ENCODE results near the gene GABARAP. TPM values are rescaled to one million over a fixed set of nuclear protein-coding genes. Genes with fewer than 3 reads are reported as not detected.
A peak's percentile ranks its signal among the peaks of the same experiment; 100 is the strongest.

GABARAP gene
- total and polyA plus RNA-seq, 2 of the 13 experiments (the other 11 are each of a cell fraction or from before 2014, with no cell fraction given), result 161 to 310 TPM

DNA sequence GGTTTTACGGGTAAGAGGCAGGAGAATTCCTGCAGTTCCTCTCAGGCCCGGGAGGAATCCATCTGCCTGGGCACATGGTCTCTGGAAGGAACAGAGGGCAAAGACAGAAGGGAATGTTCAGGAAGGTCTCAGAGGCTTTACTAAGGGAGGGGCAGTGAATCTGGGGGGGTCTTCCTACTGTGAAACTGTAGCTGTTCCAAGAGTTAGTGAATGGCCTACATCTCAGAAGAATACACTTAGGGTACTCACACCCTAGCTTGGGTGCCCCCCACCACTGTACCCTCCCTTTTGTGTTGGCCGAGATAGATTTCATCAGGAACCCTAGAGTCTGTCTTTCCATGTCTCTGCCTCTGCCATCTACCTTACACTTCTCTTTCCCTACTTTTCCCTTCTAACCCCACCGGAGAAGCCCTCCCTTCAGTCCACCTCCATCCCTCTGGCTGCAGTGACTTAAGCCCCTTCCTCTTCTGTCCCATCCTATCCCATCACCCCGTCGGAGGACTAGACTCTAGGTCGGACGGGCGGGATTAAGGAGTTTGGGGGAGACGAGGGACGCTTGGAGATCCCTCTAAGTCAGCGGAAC is 22.9 kb downstream of the GABARAP start (continued):
- TF ChIP-seq CSRNP2 (CRISPR knock-in tag; conservative IDR thresholded peaks at IDR 0.05; ENCODE audit: low read depth) (no peak), YEATS4 (CRISPR knock-in tag; IDR thresholded peaks at IDR 0.05; ENCODE audit: borderline replicate concordance) (no peak), FLYWCH1 (CRISPR knock-in tag; IDR thresholded peaks at IDR 0.05) (peak; percentile 30; the same call in 1 of the 2 replicates), MEF2D (CRISPR knock-in tag; IDR thresholded peaks at IDR 0.05) (peak; percentile 77; the same call in 1 of the 2 replicates), ZFP82 (CRISPR knock-in tag; IDR thresholded peaks at IDR 0.05; ENCODE audit: borderline replicate concordance) (0 out of 2 replicates have a peak, but pooled peaks have one; percentile 49), NFKBIZ (CRISPR knock-in tag; IDR thresholded peaks at IDR 0.05) (no peak; the same call in 1 of the 2 replicates), ZNF446 (CRISPR knock-in tag; IDR thresholded peaks at IDR 0.05) (0 out of 2 replicates have a peak, but pooled peaks have one; percentile 2), ZFP90 (CRISPR knock-in tag; IDR thresholded peaks at IDR 0.05; ENCODE audit: borderline replicate concordance) (0 out of 2 replicates have a peak, but pooled peaks have one; percentile 63), ZNF18 (CRISPR knock-in tag; IDR thresholded peaks at IDR 0.05; ENCODE audit: insufficient replicate concordance) (peak; percentile 69), ZNF441 (CRISPR knock-in tag; IDR thresholded peaks at IDR 0.05; ENCODE audit: borderline replicate concordance) (0 out of 2 replicates have a peak, but pooled peaks have one; percentile 10), TRIM24 (CRISPR knock-in tag; IDR thresholded peaks at IDR 0.05) (no peak), ZNF230 (CRISPR knock-in tag; IDR thresholded peaks at IDR 0.05) (no peak), ZMYM3 (CRISPR knock-in tag; IDR thresholded peaks at IDR 0.05) (peak; percentile 57), ZNF414 (CRISPR knock-in tag; IDR thresholded peaks at IDR 0.05) (no peak; the same call in 1 of the 2 replicates), KLF6 (CRISPR knock-in tag; IDR thresholded peaks at IDR 0.05) (no peak), ZNF713 (CRISPR knock-in tag; IDR thresholded peaks at IDR 0.05) (no peak), LCORL (IDR thresholded peaks at IDR 0.05) (no peak), LCORL (CRISPR knock-in tag; IDR thresholded peaks at IDR 0.05) (peak; percentile 14; the same call in 1 of the 2 replicates), SOX13 (IDR thresholded peaks at IDR 0.05) (no peak), SOX13 (CRISPR knock-in tag; conservative IDR thresholded peaks at IDR 0.05 in 1 of 2, IDR thresholded peaks at IDR 0.05 in 1 of 2) (no peak), ATF1 (CRISPR knock-in tag; IDR thresholded peaks at IDR 0.05) (no peak)
- TF ChIP-seq, protein P1, sequence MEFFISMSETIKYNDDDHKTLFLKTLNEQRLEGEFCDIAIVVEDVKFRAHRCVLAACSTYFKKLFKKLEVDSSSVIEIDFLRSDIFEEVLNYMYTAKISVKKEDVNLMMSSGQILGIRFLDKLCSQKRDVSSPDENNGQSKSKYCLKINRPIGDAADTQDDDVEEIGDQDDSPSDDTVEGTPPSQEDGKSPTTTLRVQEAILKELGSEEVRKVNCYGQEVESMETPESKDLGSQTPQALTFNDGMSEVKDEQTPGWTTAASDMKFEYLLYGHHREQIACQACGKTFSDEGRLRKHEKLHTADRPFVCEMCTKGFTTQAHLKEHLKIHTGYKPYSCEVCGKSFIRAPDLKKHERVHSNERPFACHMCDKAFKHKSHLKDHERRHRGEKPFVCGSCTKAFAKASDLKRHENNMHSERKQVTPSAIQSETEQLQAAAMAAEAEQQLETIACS (CRISPR knock-in tag; IDR thresholded peaks at IDR 0.05), result no peak
- TF ChIP-seq, protein P2, sequence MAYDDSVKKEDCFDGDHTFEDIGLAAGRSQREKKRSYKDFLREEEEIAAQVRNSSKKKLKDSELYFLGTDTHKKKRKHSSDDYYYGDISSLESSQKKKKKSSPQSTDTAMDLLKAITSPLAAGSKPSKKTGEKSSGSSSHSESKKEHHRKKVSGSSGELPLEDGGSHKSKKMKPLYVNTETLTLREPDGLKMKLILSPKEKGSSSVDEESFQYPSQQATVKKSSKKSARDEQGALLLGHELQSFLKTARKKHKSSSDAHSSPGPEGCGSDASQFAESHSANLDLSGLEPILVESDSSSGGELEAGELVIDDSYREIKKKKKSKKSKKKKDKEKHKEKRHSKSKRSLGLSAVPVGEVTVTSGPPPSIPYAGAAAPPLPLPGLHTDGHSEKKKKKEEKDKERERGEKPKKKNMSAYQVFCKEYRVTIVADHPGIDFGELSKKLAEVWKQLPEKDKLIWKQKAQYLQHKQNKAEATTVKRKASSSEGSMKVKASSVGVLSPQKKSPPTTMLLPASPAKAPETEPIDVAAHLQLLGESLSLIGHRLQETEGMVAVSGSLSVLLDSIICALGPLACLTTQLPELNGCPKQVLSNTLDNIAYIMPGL (CRISPR knock-in tag; IDR thresholded peaks at IDR 0.05; ENCODE audit: borderline replicate concordance in 1 of 2, low read depth in 1 of 2), result no peak
